C4-2B (cell line): ENCODE measurements around the gene SMOC1.

Experiments used
- ZFX ChIP-seq: fragments of 450-650 bp; IDR thresholded peaks from 2 replicates; pipeline ENCODE4 v1.6.1; 2017
- TF ChIP-seq, protein P1 (sequence below): fragments of 450-650 bp; conservative IDR thresholded peaks from 2 replicates; pipeline ENCODE4 v1.5.1; 2017; ENCODE audit warnings: mild to moderate bottlenecking

DNA sequence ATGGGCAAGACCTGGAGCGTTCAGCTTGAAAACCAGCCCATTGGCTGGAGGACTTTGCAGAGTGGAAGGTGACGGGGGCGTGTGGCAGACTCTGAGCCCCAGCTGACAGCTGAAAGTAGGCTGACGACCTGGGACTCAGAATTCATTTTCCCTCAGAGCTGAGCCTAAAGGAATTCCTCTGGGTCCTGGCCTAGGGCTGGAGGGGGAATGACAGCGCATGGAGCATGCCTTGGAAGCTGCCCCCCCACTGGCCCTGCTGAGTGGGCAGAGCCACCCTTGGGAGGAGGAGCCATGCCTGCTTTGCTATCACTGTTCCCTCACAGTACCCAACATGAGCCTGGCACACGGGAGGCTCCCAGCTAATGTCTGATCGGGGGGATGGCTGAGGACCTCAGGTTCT lies 25.4 kb upstream of the SMOC1 start:
- TF ChIP-seq, protein P1, sequence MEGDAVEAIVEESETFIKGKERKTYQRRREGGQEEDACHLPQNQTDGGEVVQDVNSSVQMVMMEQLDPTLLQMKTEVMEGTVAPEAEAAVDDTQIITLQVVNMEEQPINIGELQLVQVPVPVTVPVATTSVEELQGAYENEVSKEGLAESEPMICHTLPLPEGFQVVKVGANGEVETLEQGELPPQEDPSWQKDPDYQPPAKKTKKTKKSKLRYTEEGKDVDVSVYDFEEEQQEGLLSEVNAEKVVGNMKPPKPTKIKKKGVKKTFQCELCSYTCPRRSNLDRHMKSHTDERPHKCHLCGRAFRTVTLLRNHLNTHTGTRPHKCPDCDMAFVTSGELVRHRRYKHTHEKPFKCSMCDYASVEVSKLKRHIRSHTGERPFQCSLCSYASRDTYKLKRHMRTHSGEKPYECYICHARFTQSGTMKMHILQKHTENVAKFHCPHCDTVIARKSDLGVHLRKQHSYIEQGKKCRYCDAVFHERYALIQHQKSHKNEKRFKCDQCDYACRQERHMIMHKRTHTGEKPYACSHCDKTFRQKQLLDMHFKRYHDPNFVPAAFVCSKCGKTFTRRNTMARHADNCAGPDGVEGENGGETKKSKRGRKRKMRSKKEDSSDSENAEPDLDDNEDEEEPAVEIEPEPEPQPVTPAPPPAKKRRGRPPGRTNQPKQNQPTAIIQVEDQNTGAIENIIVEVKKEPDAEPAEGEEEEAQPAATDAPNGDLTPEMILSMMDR: no peak
- TF ChIP-seq ZFX: no peak
